NCI-H1105 treated with DMSO at 0.1 percent for 48 hours (cell line): ENCODE data around the gene TACR1.

ENCODE experiments used
- DNase-seq: peaks from one replicate; lab custom pipeline; 2025; lab: John Stamatoyannopoulos, UW

TACR1 gene

GRCh38 chr2:75047189-75047991, 151.9 kb downstream of the TACR1 start:
- DNase-seq = no peak

GRCh38 chr2:75045526-75046050, 153.7 kb downstream of the TACR1 start:
- DNase-seq = no peak

GRCh38 chr2:75044291-75044690, 155.0 kb downstream of the TACR1 start:
- no peak for DNase-seq

GRCh38 chr2:75042823-75043222, 156.5 kb downstream of the TACR1 start:
- no peak for DNase-seq

- DNase-seq = no peak
Measured at GRCh38 chr2:75041731-75042600, 157.4 kb downstream of the TACR1 start.

GRCh38 chr2:75041226-75041625, 158.1 kb downstream of the TACR1 start:
- DNase-seq = no peak

- no peak for DNase-seq
Measured at GRCh38 chr2:75035444-75036353, 163.6 kb downstream of the TACR1 start.

- no peak for DNase-seq
Measured at GRCh38 chr2:75033516-75033915, 165.8 kb downstream of the TACR1 start.

GRCh38 chr2:75031906-75032803, 167.2 kb downstream of the TACR1 start:
- no peak for DNase-seq

- no peak for DNase-seq
Measured at GRCh38 chr2:75031171-75031570, 168.1 kb downstream of the TACR1 start.

GRCh38 chr2:75030218-75031009, 168.9 kb downstream of the TACR1 start:
- no peak for DNase-seq

GRCh38 chr2:75027886-75028285, 171.4 kb downstream of the TACR1 start:
- DNase-seq = no peak

- DNase-seq = no peak
Measured at GRCh38 chr2:75025633-75026380, 173.5 kb downstream of the TACR1 start.

GRCh38 chr2:75025216-75025615, 174.1 kb downstream of the TACR1 start:
- no peak for DNase-seq

GRCh38 chr2:75023666-75024455, 175.5 kb downstream of the TACR1 start:
- peak; percentile 24 for DNase-seq

GRCh38 chr2:75022516-75022915, 176.8 kb downstream of the TACR1 start:
- DNase-seq = no peak

- no peak for DNase-seq
Measured at GRCh38 chr2:75021672-75022071, 177.6 kb downstream of the TACR1 start.

GRCh38 chr2:75020476-75020875, 178.8 kb downstream of the TACR1 start:
- DNase-seq = no peak
